Measurements from ENCODE around the gene SLC25A5. TPM values are rescaled to one million over a fixed set of nuclear protein-coding genes. Genes with fewer than 3 reads are reported as not detected.

SLC25A5 gene
- total RNA-seq, 4 donors from 2014 or later = 122 to 195 (median 147) TPM

DNA sequence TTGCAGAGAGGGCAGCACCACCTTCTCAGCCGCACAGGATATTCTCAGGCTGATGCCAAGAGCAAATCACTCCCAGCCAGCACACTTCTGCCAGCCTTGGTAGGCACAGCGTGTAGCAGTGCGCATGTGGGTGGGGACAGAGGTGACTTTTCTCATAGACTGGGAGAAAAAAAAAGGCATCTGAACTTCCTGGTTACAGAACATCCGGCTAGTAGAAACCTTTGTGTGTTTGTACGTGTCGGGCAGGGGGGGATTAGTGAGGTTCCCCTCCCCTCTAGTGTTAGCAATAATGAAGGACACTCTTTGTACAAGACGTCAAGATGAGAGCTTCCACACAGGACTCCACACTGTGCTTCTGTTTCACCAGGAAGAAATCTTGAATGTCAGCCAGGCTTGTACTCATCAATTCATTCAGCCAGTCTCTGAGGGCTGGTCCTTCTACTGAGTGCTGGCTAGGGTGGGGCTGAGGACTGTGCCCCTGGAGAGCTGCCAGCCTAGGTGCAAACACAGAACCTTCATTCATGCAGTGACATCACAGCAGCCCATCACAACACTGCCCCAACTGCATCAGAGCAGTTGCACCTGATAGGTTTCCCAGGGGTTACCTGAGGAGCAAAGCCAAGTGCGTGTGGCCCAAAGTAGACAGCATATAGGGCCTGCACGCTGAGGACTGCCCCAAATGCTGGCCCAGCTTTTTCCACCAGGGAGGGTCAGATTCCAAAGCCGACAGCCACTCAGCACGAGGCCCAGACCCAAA is 34.7 kb downstream of the SLC25A5 start:
- TF ChIP-seq, protein P1, sequence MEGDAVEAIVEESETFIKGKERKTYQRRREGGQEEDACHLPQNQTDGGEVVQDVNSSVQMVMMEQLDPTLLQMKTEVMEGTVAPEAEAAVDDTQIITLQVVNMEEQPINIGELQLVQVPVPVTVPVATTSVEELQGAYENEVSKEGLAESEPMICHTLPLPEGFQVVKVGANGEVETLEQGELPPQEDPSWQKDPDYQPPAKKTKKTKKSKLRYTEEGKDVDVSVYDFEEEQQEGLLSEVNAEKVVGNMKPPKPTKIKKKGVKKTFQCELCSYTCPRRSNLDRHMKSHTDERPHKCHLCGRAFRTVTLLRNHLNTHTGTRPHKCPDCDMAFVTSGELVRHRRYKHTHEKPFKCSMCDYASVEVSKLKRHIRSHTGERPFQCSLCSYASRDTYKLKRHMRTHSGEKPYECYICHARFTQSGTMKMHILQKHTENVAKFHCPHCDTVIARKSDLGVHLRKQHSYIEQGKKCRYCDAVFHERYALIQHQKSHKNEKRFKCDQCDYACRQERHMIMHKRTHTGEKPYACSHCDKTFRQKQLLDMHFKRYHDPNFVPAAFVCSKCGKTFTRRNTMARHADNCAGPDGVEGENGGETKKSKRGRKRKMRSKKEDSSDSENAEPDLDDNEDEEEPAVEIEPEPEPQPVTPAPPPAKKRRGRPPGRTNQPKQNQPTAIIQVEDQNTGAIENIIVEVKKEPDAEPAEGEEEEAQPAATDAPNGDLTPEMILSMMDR (IDR thresholded peaks at IDR 0.05; ENCODE audit: low read depth) = no peak

- TF ChIP-seq, protein P1 (IDR thresholded peaks at IDR 0.05; ENCODE audit: low read depth) = no peak
Observed at GRCh38 chrX:119503484-119503861, 35.2 kb downstream of the SLC25A5 start.

DNA sequence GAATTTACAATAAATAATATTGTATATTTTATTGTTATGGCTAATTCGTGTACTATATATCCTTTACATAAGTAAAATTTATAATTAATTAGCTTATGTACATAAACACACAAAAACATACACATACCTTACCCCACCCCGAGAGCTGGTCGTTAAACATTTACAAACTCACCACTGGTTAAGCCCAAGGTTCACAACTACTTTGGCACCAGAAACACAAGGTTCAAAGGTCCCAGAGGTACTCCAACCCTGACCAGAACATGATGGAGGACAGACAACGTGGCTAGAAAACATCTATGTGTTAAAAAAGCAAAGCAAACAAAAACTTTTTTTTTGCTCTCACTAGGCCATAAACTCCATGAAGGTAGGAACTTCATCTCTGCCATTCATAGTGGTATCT is 37.7 kb downstream of the SLC25A5 start:
- TF ChIP-seq, protein P1 (IDR thresholded peaks at IDR 0.05; ENCODE audit: low read depth) = no peak

- TF ChIP-seq, protein P1 (IDR thresholded peaks at IDR 0.05; ENCODE audit: low read depth) = no peak
Observed at GRCh38 chrX:119507206-119507605, 39.0 kb downstream of the SLC25A5 start.

- TF ChIP-seq, protein P1 (IDR thresholded peaks at IDR 0.05; ENCODE audit: low read depth) = no peak
Observed at GRCh38 chrX:119512146-119512800, 44.0 kb downstream of the SLC25A5 start.

DNA sequence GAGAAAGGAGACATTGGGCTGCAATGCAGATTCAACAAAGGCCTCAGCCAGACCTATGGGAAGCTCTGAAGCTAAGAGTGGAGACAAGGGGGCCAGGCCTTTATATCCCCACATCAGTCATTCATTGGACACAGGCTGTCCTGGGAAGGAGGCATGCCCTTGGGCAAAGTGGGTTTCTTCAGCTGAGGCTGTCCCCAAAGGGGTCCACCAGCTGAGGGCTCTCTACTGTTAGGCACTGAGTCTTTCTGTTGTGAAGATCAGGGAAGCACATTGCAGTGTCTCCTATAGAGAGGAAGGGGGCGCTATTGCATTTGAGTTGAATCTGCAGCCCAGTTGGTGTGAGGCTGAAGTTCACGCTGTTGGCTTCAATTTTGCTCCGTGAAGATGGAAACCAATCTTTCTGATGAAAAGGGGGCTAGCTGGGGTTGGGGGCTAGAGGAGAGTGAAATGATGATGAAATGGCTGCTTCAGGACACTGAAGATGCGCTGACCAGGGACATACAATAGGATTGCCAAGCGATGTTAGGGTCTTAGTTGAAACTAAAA is 48.0 kb downstream of the SLC25A5 start:
- TF ChIP-seq, protein P1 (IDR thresholded peaks at IDR 0.05; ENCODE audit: low read depth) = no peak

DNA sequence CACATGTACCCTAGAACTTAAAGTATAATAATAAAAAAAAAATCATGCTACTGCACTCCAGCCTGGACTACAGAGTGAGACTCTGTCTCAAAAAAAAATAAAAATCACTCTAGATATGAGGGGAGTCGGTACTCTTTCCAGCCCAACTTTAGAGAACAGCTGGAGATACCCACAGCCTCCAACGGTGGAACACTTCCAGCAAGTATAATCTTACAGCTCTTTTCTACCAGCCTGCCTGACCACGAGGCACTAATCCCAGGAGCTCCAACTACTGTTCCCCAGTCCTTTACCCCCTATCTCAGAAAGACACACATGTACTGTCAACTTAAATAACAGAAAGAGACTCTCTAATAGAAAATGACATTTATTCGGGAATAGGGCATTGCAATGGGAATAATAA is 50.1 kb downstream of the SLC25A5 start:
- TF ChIP-seq, protein P1 (IDR thresholded peaks at IDR 0.05; ENCODE audit: low read depth) = no peak
